CD4-positive, alpha-beta T cell treated with Interleukin-12 subunit alpha and Interleukin-12 subunit beta, for 1 hour (primary cell): ENCODE measurements around the gene FN3K.
"Not testable (repeated sequence)": the region's sequence is repeated elsewhere in the genome, so short reads cannot be mapped to it uniquely, and the experiment has no call there.

Experiments
- DNase-seq: peaks from one replicate; pipeline ENCODE4 v3.0.0-alpha.2; 2020

Gene FN3K

GRCh38 chr17:82737967-82738877 is 2.8 kb downstream of the FN3K start:
- no peak for DNase-seq

GRCh38 chr17:82740906-82741759 is 5.7 kb downstream of the FN3K start:
- DNase-seq: no peak

- no peak for DNase-seq
These were observed 8.2 kb downstream of the FN3K start for GRCh38 chr17:82743344-82744219.

GRCh38 chr17:82744736-82745135 is 9.3 kb downstream of the FN3K start:
- not testable (repeated sequence) for DNase-seq

GRCh38 chr17:82745524-82745923 is 10.1 kb downstream of the FN3K start:
- DNase-seq: no peak

- no peak for DNase-seq
These were observed 13.3 kb downstream of the FN3K start for GRCh38 chr17:82748756-82749155.

- no peak for DNase-seq
These were observed 15.0 kb downstream of the FN3K start for GRCh38 chr17:82750241-82750908.

GRCh38 chr17:82751171-82751570 is 15.8 kb downstream of the FN3K start:
- no peak for DNase-seq

- peak; percentile 86 for DNase-seq
These were observed 16.4 kb downstream of the FN3K start, which contains the start of gene TBCD for GRCh38 chr17:82751571-82752370. TBCD (plus strand) TSS chr17:82752065; CDS start chr17:82752194, 129 bp downstream.

GRCh38 chr17:82752371-82753200 is 17.2 kb downstream of the FN3K start:
- DNase-seq: no peak

GRCh38 chr17:82753201-82753464 is 17.7 kb downstream of the FN3K start:
- DNase-seq: no peak

- DNase-seq: no peak
These were observed 19.1 kb downstream of the FN3K start for GRCh38 chr17:82754297-82755208.

GRCh38 chr17:82756166-82756565 is 20.8 kb downstream of the FN3K start:
- no peak for DNase-seq

GRCh38 chr17:82765371-82765770 is 30.0 kb downstream of the FN3K start:
- DNase-seq: no peak

GRCh38 chr17:82767041-82767754 is 31.8 kb downstream of the FN3K start:
- peak; percentile 40 for DNase-seq

GRCh38 chr17:82769041-82769440 is 33.6 kb downstream of the FN3K start:
- DNase-seq: no peak

GRCh38 chr17:82772026-82772425 is 36.6 kb downstream of the FN3K start:
- DNase-seq: no peak

GRCh38 chr17:82774456-82774855 is 39.0 kb downstream of the FN3K start:
- DNase-seq: not testable (repeated sequence)
